DOHH2 (cell line): ENCODE results near the gene TGM2.

Experiments used
- H3F3A ChIP-seq: fragments of 200-600 bp; sonication (generic), shearing (Covaris generic); 2 replicates; pipeline ENCODE4 v1.6.0; 2016; ENCODE audit warnings: antibody characterized with exemption, mild to moderate bottlenecking; ENCODE audit not compliant: control insufficient read depth, insufficient read depth
- H3K27ac ChIP-seq: fragments of 200-600 bp; sonication (generic); 2 replicates; pipeline ENCODE4 v1.5.1; 2014; ENCODE audit warnings: low read depth, mild to moderate bottlenecking, low read length, moderate library complexity
- H3K27me3 ChIP-seq: fragments of 200-600 bp; sonication (generic); 2 replicates; pipeline ENCODE4 v1.6.1; 2014; ENCODE audit warnings: mild to moderate bottlenecking, low read length, mixed read lengths; ENCODE audit not compliant: control insufficient read depth
- H3K36me3 ChIP-seq: fragments of 200-600 bp; sonication (generic); 2 replicates; pipeline ENCODE4 v1.6.1; 2014; ENCODE audit warnings: mild to moderate bottlenecking, low read length, moderate library complexity, mixed read lengths; ENCODE audit not compliant: control insufficient read depth
- H3K4me1 ChIP-seq: fragments of 200-600 bp; sonication (generic); 2 replicates; pipeline ENCODE4 v1.6.1; 2014; ENCODE audit warnings: mild to moderate bottlenecking, low read length, mixed read lengths; ENCODE audit not compliant: control insufficient read depth
- H3K4me2 ChIP-seq: fragments of 200-600 bp; sonication (generic); 2 replicates; pipeline ENCODE4 v1.6.0; 2014; ENCODE audit warnings: mild to moderate bottlenecking, low read length, moderate library complexity
- H3K4me3 ChIP-seq: fragments of 200-600 bp; sonication (generic); 2 replicates; pipeline ENCODE4 v1.5.1; 2014; ENCODE audit warnings: mild to moderate bottlenecking, low read length, mixed read lengths
- H3K79me2 ChIP-seq: fragments of 200-600 bp; sonication (generic); 2 replicates; pipeline ENCODE4 v1.6.1; 2014; ENCODE audit warnings: mild to moderate bottlenecking, low read length, mixed read lengths; ENCODE audit not compliant: control insufficient read depth
- H3K9me2 ChIP-seq: fragments of 200-600 bp; sonication (generic); replicated peaks from 2 replicates; pipeline ENCODE4 v1.6.1; 2014; ENCODE audit warnings: mild to moderate bottlenecking, low read length, mixed read lengths; ENCODE audit not compliant: control insufficient read depth
- H3K9me3 ChIP-seq: fragments of 200-600 bp; sonication (generic); 2 replicates; pipeline ENCODE4 v1.6.1; 2014; ENCODE audit warnings: antibody characterized with exemption, low read length, mixed read lengths; ENCODE audit not compliant: control insufficient read depth, insufficient read depth
- H4K20me1 ChIP-seq: fragments of 200-600 bp; sonication (generic); 2 replicates; pipeline ENCODE4 v1.6.0; 2014; ENCODE audit warnings: low read depth, mild to moderate bottlenecking, antibody characterized with exemption, low read length, moderate library complexity; ENCODE audit not compliant: control insufficient read depth, insufficient read depth
- CTCF ChIP-seq: fragments of 200-600 bp; sonication (generic); IDR thresholded peaks from one replicate; pipeline ENCODE4 v1.5.1; 2014; ENCODE audit warnings: antibody characterized with exemption, mild to moderate bottlenecking, low read depth, low read length; ENCODE audit not compliant: poor library complexity, severe bottlenecking
- EZH2phosphoT487 ChIP-seq: fragments of 200-600 bp; sonication (generic); IDR thresholded peaks from 2 replicates; pipeline ENCODE4 v1.6.1; 2017; ENCODE audit warnings: borderline replicate concordance, mild to moderate bottlenecking, antibody characterized with exemption, low read length, moderate library complexity, mixed read lengths

Gene TGM2

GRCh38 chr20:38201356-38201755 is 36.3 kb upstream of the TGM2 start:
- no peak for TF ChIP-seq EZH2phosphoT487
- no peak for TF ChIP-seq CTCF
- H3F3A ChIP-seq: no peaks in the 10 kb centered on the region
- no peaks in the 10 kb centered on the region for H3K79me2 ChIP-seq
- H3K36me3 ChIP-seq: no peaks in the 10 kb centered on the region
- H3K4me1 ChIP-seq: no peaks in the 10 kb centered on the region
- peaks cover 9% of the 10 kb centered on the region; the same call in 1 of the 2 replicates for H3K27me3 ChIP-seq
- no peaks in the 10 kb centered on the region for H4K20me1 ChIP-seq
- no peaks in the 10 kb centered on the region for H3K9me3 ChIP-seq
- H3K4me2 ChIP-seq: no peak overlapping the region
- no peak overlapping the region for H3K4me3 ChIP-seq
- H3K27ac ChIP-seq: no peak overlapping the region
- H3K9me2 ChIP-seq: no peaks in the 10 kb centered on the region

- no peaks in the 10 kb centered on the region for H3K79me2 ChIP-seq
- H3K36me3 ChIP-seq: no peaks in the 10 kb centered on the region
- no peaks in the 10 kb centered on the region for H3F3A ChIP-seq
- no peaks in the 10 kb centered on the region for H3K9me2 ChIP-seq
- H3K9me3 ChIP-seq: no peaks in the 10 kb centered on the region
- H3K27me3 ChIP-seq: peaks cover 9% of the 10 kb centered on the region; the same call in 1 of the 2 replicates
- H3K27ac ChIP-seq: no peak overlapping the region
- H3K4me3 ChIP-seq: no peak overlapping the region
- H4K20me1 ChIP-seq: no peaks in the 10 kb centered on the region
- no peak overlapping the region for H3K4me2 ChIP-seq
- no peaks in the 10 kb centered on the region for H3K4me1 ChIP-seq
- TF ChIP-seq CTCF (no peak), EZH2phosphoT487 (no peak)
Observed at GRCh38 chr20:38200646-38201045, 35.6 kb upstream of the TGM2 start.

- Histone ChIP-seq H3K4me1 (no peaks in the 10 kb centered on the region), H3K4me3 (no peak overlapping the region), H3K27ac (no peak overlapping the region), H3K4me2 (no peak overlapping the region), H3K27me3 (peaks cover 9% of the 10 kb centered on the region; the same call in 1 of the 2 replicates), H3F3A (no peaks in the 10 kb centered on the region), H4K20me1 (no peaks in the 10 kb centered on the region), H3K36me3 (no peaks in the 10 kb centered on the region), H3K79me2 (no peaks in the 10 kb centered on the region), H3K9me2 (no peaks in the 10 kb centered on the region), H3K9me3 (no peaks in the 10 kb centered on the region)
- TF ChIP-seq EZH2phosphoT487 (no peak), CTCF (no peak)
Observed at GRCh38 chr20:38199501-38200390, 34.7 kb upstream of the TGM2 start.
